GM10266 (cell line): Measurements from ENCODE around the gene MAGI2.

ENCODE experiments used
- DNase-seq: peaks from one replicate; pipeline ENCODE4 v3.0.0; 2012; ENCODE audit errors: extremely low spot score
- CTCF ChIP-seq: IDR thresholded peaks from 2 replicates; pipeline ENCODE4 v1.5.1; 2012; ENCODE audit warnings: mild to moderate bottlenecking, low read depth; ENCODE audit not compliant: control insufficient read depth, insufficient read depth; ENCODE audit errors: missing control alignments

The MAGI2 gene

DNA sequence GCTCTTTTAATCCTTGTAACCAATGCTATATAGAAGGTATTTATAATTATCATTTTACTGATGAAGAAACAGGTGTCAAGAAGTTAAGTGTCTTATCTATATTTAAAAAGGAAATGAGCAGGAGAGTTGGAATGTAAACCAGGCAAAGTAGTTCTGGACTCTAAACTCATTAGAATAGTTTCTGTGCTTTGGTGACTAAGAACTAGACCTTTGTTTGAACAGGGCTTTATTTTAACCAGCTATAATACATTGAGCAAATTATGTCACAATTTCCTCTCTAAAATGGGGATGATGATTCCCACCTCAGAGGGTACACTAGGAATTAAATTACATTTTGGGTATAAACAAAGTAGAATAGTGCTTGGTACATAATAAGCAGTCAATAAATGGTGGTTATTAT lies 236.0 kb downstream of the MAGI2 start:
- TF ChIP-seq CTCF: no peak
- DNase-seq: no peak

DNA sequence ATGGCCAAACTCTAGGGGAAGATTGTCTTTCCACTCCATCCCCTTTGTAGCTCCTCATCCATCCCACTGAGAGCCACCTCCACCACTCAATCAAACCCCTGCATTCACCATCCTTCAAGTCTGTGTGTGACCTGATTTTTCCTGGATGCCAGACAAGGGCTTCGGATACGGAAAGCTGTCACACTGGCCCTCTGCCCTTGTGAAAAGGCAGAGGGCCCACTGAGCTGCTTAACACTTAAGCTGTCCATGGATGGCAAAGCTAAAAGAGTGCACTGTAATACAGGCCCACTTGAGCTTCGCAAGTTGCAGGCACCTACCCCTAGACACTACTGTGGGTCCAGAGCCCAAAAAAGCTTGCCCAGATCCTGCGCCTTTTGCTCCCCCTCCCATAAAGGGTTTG lies 237.2 kb downstream of the MAGI2 start:
- TF ChIP-seq CTCF: no peak
- no peak for DNase-seq

GRCh38 chr7:79212334-79212733 lies 241.1 kb downstream of the MAGI2 start:
- TF ChIP-seq CTCF: no peak
- DNase-seq: no peak

- no peak for DNase-seq
- no peak for TF ChIP-seq CTCF
Measured at GRCh38 chr7:79211724-79212123, 241.7 kb downstream of the MAGI2 start.

DNA sequence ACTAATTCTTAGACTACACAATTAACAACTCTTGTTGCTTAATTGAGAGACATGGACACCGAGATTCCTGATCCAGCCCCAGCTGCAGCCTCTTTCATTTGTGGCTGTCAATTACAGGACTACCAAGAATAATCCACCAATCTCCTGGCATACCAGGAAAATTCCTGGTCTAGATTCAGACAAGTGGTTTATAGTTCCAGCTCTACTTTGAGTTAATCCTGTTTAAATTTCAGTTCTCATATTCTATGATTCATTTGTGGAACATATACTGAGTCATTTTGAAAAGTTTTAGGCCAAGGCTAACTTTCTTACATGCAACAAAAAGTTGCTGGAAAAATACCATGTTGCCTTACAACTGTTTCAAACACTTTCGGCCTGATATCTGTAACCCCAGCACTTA lies 253.5 kb downstream of the MAGI2 start:
- no peak for TF ChIP-seq CTCF
- no peak for DNase-seq

- DNase-seq: no peak
- no peak for TF ChIP-seq CTCF
Measured at GRCh38 chr7:79199266-79199665, 254.2 kb downstream of the MAGI2 start.

- no peak for DNase-seq
- no peak for TF ChIP-seq CTCF
Measured at GRCh38 chr7:79185605-79186004, 267.9 kb downstream of the MAGI2 start.
